ENCODE results near the gene IPO5. TPM values are rescaled to one million over a fixed set of nuclear protein-coding genes. Genes with fewer than 3 reads are reported as not detected.

IPO5 gene
- total RNA-seq, 1 experiment from 2014 or later, result 342 TPM

GRCh38 chr13:98055623-98056022 lies 102.1 kb downstream of the IPO5 start:
- no peak for DNase-seq
- Histone ChIP-seq H3T11ph (ENCODE audit: low read length) (no peak overlapping the region), H3K27ac (ENCODE audit: insufficient read length, low read depth, low read length) (no peak overlapping the region), H2BK120ac (ENCODE audit: low read depth, low read length, poor library complexity, severe bottlenecking) (no peak overlapping the region), H4K8ac (replicated peaks; ENCODE audit: insufficient read length, low read depth, low read length) (no peak overlapping the region), H2BK15ac (ENCODE audit: low read depth, low read length) (no peak overlapping the region), H3K23ac (ENCODE audit: insufficient read length, low read depth, low read length) (no peak overlapping the region), H3K56ac (ENCODE audit: insufficient read length, low read depth, low read length) (no peak overlapping the region), H3K23me2 (ENCODE audit: insufficient read length, low read depth, low read length, poor library complexity, severe bottlenecking) (no peaks in the 10 kb centered on the region), H3K4me1 (ENCODE audit: insufficient read depth, low read length) (0 out of 2 replicates have a peak, but pooled peaks cover 3% of the 10 kb centered on the region), H3K9me3 (ENCODE audit: control insufficient read depth, low read depth, low read length) (no peaks in the 10 kb centered on the region), H3K79me2 (ENCODE audit: insufficient read depth, low read length) (no peaks in the 10 kb centered on the region), H3K14ac (ENCODE audit: insufficient read depth, low read length) (no peak overlapping the region), H4K91ac (ENCODE audit: insufficient read length, low read depth, low read length) (no peak overlapping the region), H2BK20ac (ENCODE audit: low read depth, low read length, poor library complexity, severe bottlenecking) (no peak overlapping the region), H3K18ac (ENCODE audit: insufficient read length, low read depth, low read length) (no peak overlapping the region), H4K20me1 (ENCODE audit: control insufficient read depth, insufficient read depth, insufficient read length) (peaks cover 2% of the 10 kb centered on the region), H2AK5ac (ENCODE audit: insufficient read length, low read length) (no peak overlapping the region), H2BK5ac (ENCODE audit: insufficient read length, low read length) (no peak overlapping the region), H2BK12ac (ENCODE audit: insufficient read length, low read depth, low read length) (no peak overlapping the region), H3K4me2 (ENCODE audit: insufficient read depth, insufficient read length, low read length) (no peak overlapping the region), H2AFZ (ENCODE audit: low read length) (no peak overlapping the region), H3K4ac (ENCODE audit: low read depth, low read length) (no peak overlapping the region), H3K9ac (ENCODE audit: extremely low read depth, insufficient read length, low read length) (no peak overlapping the region), H4K5ac (ENCODE audit: insufficient read length, low read depth, low read length) (no peak overlapping the region), H3K79me1 (ENCODE audit: insufficient read depth, low read depth, low read length, poor library complexity, severe bottlenecking) (no peaks in the 10 kb centered on the region), H3K27me3 (ENCODE audit: insufficient read depth, low read length) (no peaks in the 10 kb centered on the region)
- Mint-ChIP-seq H3K36me3 (ENCODE audit: insufficient read depth in 1 of 3, low read depth in 3 of 3) (0 out of 7 replicates have a peak, but pooled peaks cover 0 to 3% (median 0%) of the 10 kb centered on the region in 3 experiments), H3K4me1 (peaks cover 20 to 25% of the 10 kb centered on the region in 2 experiments), H3K9me3 (peaks cover 0 to 3% of the 10 kb centered on the region in 2 experiments; a peak in 2 of 5 replicates), H3K27ac (no peak overlapping the region), H3K27me3 (ENCODE audit: low read depth) (peaks cover 1% of the 10 kb centered on the region; the same call in 1 of the 2 replicates), H3K4me3 (no peak overlapping the region)
- TF ChIP-seq, protein P1, sequence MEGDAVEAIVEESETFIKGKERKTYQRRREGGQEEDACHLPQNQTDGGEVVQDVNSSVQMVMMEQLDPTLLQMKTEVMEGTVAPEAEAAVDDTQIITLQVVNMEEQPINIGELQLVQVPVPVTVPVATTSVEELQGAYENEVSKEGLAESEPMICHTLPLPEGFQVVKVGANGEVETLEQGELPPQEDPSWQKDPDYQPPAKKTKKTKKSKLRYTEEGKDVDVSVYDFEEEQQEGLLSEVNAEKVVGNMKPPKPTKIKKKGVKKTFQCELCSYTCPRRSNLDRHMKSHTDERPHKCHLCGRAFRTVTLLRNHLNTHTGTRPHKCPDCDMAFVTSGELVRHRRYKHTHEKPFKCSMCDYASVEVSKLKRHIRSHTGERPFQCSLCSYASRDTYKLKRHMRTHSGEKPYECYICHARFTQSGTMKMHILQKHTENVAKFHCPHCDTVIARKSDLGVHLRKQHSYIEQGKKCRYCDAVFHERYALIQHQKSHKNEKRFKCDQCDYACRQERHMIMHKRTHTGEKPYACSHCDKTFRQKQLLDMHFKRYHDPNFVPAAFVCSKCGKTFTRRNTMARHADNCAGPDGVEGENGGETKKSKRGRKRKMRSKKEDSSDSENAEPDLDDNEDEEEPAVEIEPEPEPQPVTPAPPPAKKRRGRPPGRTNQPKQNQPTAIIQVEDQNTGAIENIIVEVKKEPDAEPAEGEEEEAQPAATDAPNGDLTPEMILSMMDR (conservative IDR thresholded peaks at IDR 0.05), result no peak
- no CpG with 5 or more reads among the region's 6 CpGs for WGBS (ENCODE audit: extremely low coverage, insufficient read length, low lambda C conversion rate)

All from H9 (cell line).